Prostate gland (tissue), 2 donors: Measurements from ENCODE around the gene INHBE.

ENCODE experiments used
- CTCF ChIP-seq, 4 experiments: fragments of 200-600 bp in 2 of 4; fragments of 450-650 bp in 2 of 4; sonication (generic) in 2 of 4; IDR thresholded peaks; 1 replicate in 3 of 4; 2 replicates in 1 of 4; pipeline ENCODE4 v1.5.1; 2016 to 2019; ENCODE audit warnings: antibody characterized with exemption in 4 of 4, mild to moderate bottlenecking in 2 of 4, moderate library complexity in 2 of 4
- POLR2A ChIP-seq: fragments of 450-650 bp; IDR thresholded peaks from one replicate; pipeline ENCODE4 v1.6.1; 2016; ENCODE audit warnings: antibody characterized with exemption, mild to moderate bottlenecking

GRCh38 chr12:57410534-57410933 is 44.6 kb upstream of the INHBE start:
- no peak for TF ChIP-seq CTCF (IDR thresholded peaks at IDR 0.05)
- no peak for TF ChIP-seq POLR2A
